Measurements from ENCODE around the gene PM20D2. TPM values are rescaled to one million over a fixed set of nuclear protein-coding genes. Genes with fewer than 3 reads are reported as not detected.

PM20D2 gene
- total RNA-seq, 2 experiments from 2014 or later = 15.5 to 17.4 TPM

Other genes with a start within 250 kb of the PM20D2 start
- 10 to 100 TPM; 18.9 to 21.3 TPM for gene RNGTT, start 182.4 kb upstream of the PM20D2 start, total RNA-seq
- gene PNRC1, start 65.3 kb upstream of the PM20D2 start, total RNA-seq = 100 to 1,000 TPM in 1 of 2 experiments, 10 to 100 TPM in 1; 95.0 to 111 TPM
- gene SRSF12, start 28.0 kb upstream of the PM20D2 start, total RNA-seq = not detected
- not detected for gene GABRR1, start 71.3 kb downstream of the PM20D2 start, total RNA-seq
- gene GABRR2, start 169.2 kb downstream of the PM20D2 start, total RNA-seq = under 1 TPM; 0.30 to 0.77 TPM
- 10 to 100 TPM; 25.9 to 30.9 TPM for gene UBE2J1, start 206.7 kb downstream of the PM20D2 start, total RNA-seq